A549 (cell line): Measurements from ENCODE around the gene PLEKHN1. TPM values are rescaled to one million over a fixed set of nuclear protein-coding genes. Genes with fewer than 3 reads are reported as not detected.

Experiments used
- ATAC-seq, 2 experiments: fragments of 200-7000 bp in 1 of 2; fragments of >200 bp in 1 of 2; cut with Nextera tagmentation in 1 of 2; cut with Tn5 transposase in 1 of 2; 3 replicates each; pipeline versions ENCODE4 v1.8.0 to v1.9.1; 2018 to 2020; ENCODE audit warnings: mild to moderate bottlenecking in 1 of 2, moderate library complexity in 1 of 2
- CTCF ChIA-PET: fragments of 300-600 bp; sonication (Branson Sonifier 250); formaldehyde crosslinking; extraction: SDS; loops from one replicate; lab custom pipeline; 2021; ENCODE audit warnings: antibody characterized with exemption, inconsistent platforms; lab: Yijun Ruan, JAX
- POLR2A ChIA-PET: fragments of 350-600 bp; formaldehyde crosslinking; extraction: SDS; loops from one replicate; lab custom pipeline; 2021; ENCODE audit warnings: antibody characterized with exemption, inconsistent platforms; lab: Yijun Ruan, JAX
- DNase-seq, 2 experiments: peaks; one replicate each; pipeline versions ENCODE4 v3.0.0 to v3.0.0-alpha.2; 2011 to 2016; ENCODE audit warnings: low read depth in 1 of 2, low spot score in 1 of 2
- FAIRE-seq: peaks from 2 replicates; lab custom pipeline; 2011; peaks lifted over from hg19 to GRCh38; lab: Jason Lieb, UNC
- H3K27ac ChIP-seq, 2 experiments: fragments of >200 bp; sonication (Bioruptor Twin); formaldehyde crosslinking; 3 replicates each; pipeline ENCODE4 v1.5.1; 2016 to 2017
- H3K4me1 ChIP-seq: fragments of >200 bp; sonication (Bioruptor Twin); formaldehyde crosslinking; 3 replicates; pipeline ENCODE4 v1.6.1; 2016
- H3K4me2 ChIP-seq: fragments of >200 bp; sonication (Bioruptor Twin); formaldehyde crosslinking; 3 replicates; pipeline ENCODE4 v1.6.1; 2016
- H3K4me3 ChIP-seq: fragments of >200 bp; sonication (Bioruptor Twin); formaldehyde crosslinking; 3 replicates; pipeline ENCODE4 v1.5.1; 2016
- H3K9me3 ChIP-seq: fragments of >200 bp; sonication (Bioruptor Twin); formaldehyde crosslinking; 3 replicates; pipeline ENCODE4 v1.6.1; 2016
- CEBPB ChIP-seq, 2 experiments: fragments of >200 bp in 1 of 2; sonication (Bioruptor Twin) in 1 of 2; formaldehyde crosslinking in 1 of 2; IDR thresholded peaks; 2 replicates each; pipeline ENCODE4 v1.6.1; 2012 to 2016
- CHD4 ChIP-seq: fragments of 200-600 bp; sonication (generic); IDR thresholded peaks from 2 replicates; pipeline ENCODE4 v1.6.1; 2016; ENCODE audit warnings: antibody characterized with exemption, mild to moderate bottlenecking, borderline replicate concordance
- ESRRA ChIP-seq: fragments of 150-350 bp; IDR thresholded peaks from 2 replicates; pipeline ENCODE4 v1.6.1; 2014; ENCODE audit warnings: mild to moderate bottlenecking, low read length, borderline replicate concordance
- GATA3 ChIP-seq: IDR thresholded peaks from 2 replicates; pipeline ENCODE4 v1.6.1; 2012; ENCODE audit warnings: borderline replicate concordance
- HEYL ChIP-seq: fragments of 250-450 bp; sonication (Bioruptor Pico); IDR thresholded peaks from 2 replicates; pipeline ENCODE4 v1.8.0; 2021; ENCODE audit warnings: mild to moderate bottlenecking, moderate library complexity
- HOXB13 ChIP-seq: fragments of 250-450 bp; sonication (Bioruptor Pico); IDR thresholded peaks from 2 replicates; pipeline ENCODE4 v1.5.0; 2020; ENCODE audit warnings: low read depth, mild to moderate bottlenecking, moderate library complexity
- JUN ChIP-seq, 2 experiments: fragments of >200 bp; sonication (Bioruptor Twin); formaldehyde crosslinking; IDR thresholded peaks; 2 replicates in 1 of 2; 3 replicates in 1 of 2; pipeline ENCODE4 v1.6.1; 2016 to 2017
- KDM5A ChIP-seq: fragments of 200-600 bp; sonication (generic); IDR thresholded peaks from 2 replicates; pipeline ENCODE4 v1.6.1; 2016; ENCODE audit warnings: antibody characterized with exemption, mild to moderate bottlenecking
- MAX ChIP-seq: IDR thresholded peaks from 2 replicates; pipeline ENCODE4 v1.6.1; 2012
- MAZ ChIP-seq: fragments of 150-350 bp; IDR thresholded peaks from 2 replicates; pipeline ENCODE4 v1.6.1; 2014; ENCODE audit warnings: antibody characterized with exemption, low read depth, low read length, borderline replicate concordance
- NPAS2 ChIP-seq: fragments of 250-450 bp; sonication (Bioruptor Pico); IDR thresholded peaks from 2 replicates; pipeline ENCODE4 v1.8.0; 2022; ENCODE audit warnings: mild to moderate bottlenecking, moderate library complexity, borderline replicate concordance
- NR3C1 ChIP-seq: fragments of >200 bp; sonication (Bioruptor Twin); formaldehyde crosslinking; IDR thresholded peaks from 3 replicates; pipeline ENCODE4 v1.6.1; 2017
- POLR2A ChIP-seq: IDR thresholded peaks from 2 replicates; pipeline ENCODE4 v1.6.1; 2012; ENCODE audit warnings: mild to moderate bottlenecking, low read length
- REST ChIP-seq: fragments of 200-600 bp; sonication (generic); IDR thresholded peaks from 2 replicates; pipeline ENCODE4 v1.6.1; 2016; ENCODE audit warnings: antibody characterized with exemption, mild to moderate bottlenecking, moderate library complexity
- RFX5 ChIP-seq: fragments of 450-650 bp; IDR thresholded peaks from 2 replicates; pipeline ENCODE4 v1.7.1; 2014; ENCODE audit warnings: antibody characterized with exemption, mild to moderate bottlenecking, moderate library complexity
- TP53 ChIP-seq: fragments of 250-450 bp; sonication (Bioruptor Pico); IDR thresholded peaks from 2 replicates; pipeline ENCODE4 v1.5.0; 2021; ENCODE audit warnings: mild to moderate bottlenecking, moderate library complexity
- USF2 ChIP-seq: fragments of 450-650 bp; IDR thresholded peaks from 2 replicates; pipeline ENCODE4 v1.6.1; 2014; ENCODE audit warnings: antibody characterized with exemption
- ZFP36 ChIP-seq: fragments of 450-650 bp; IDR thresholded peaks from 2 replicates; pipeline ENCODE4 v1.6.1; 2014; ENCODE audit warnings: borderline replicate concordance; ENCODE audit not compliant: partially characterized antibody
- ZNF302 ChIP-seq: fragments of 250-450 bp; sonication (Bioruptor Pico); IDR thresholded peaks from 2 replicates; pipeline ENCODE4 v1.9.0; 2021; ENCODE audit warnings: inconsistent platforms, mild to moderate bottlenecking, moderate library complexity
- WGBS: methylation state at CpG from one replicate; pipeline ENCODE4 v1.1.6; 2017; ENCODE audit errors: missing lambda C conversion rate; 5-methylcytosine and 5-hydroxymethylcytosine counted together
- polyA plus RNA-seq, 4 experiments: library from polyadenylated mRNA; depleted of rRNA in 3 of 4; stranded (reverse); fragments of >200 nt; fragmentation: RNase III in 1 of 4; extraction: RNeasy Plus Mini Kit Qiagen cat#74134 plus additional on column Dnase treatment in 1 of 4; gene quantifications; 2 replicates in 3 of 4; 3 replicates in 1 of 4; pipeline ENCODE4 v1.2.3, GENCODE V29; 2011 to 2017
- TF ChIP-seq, protein P1 (sequence below): fragments of 150-350 bp; IDR thresholded peaks from 2 replicates; pipeline ENCODE4 v1.6.1; 2014; ENCODE audit warnings: low read depth, mild to moderate bottlenecking, low read length
- TF ChIP-seq, protein P2 (sequence below): fragments of 250-450 bp; sonication (Bioruptor Pico); IDR thresholded peaks from 2 replicates; pipeline ENCODE4 v1.5.0; 2020; ENCODE audit warnings: low read depth, mild to moderate bottlenecking, moderate library complexity
- TF ChIP-seq, protein P3 (sequence below): fragments of >200 bp; sonication (Bioruptor Twin); formaldehyde crosslinking; IDR thresholded peaks from 3 replicates; pipeline ENCODE4 v1.6.1; 2016
- TF ChIP-seq, protein P4 (sequence below): fragments of >200 bp; sonication (Bioruptor Twin); formaldehyde crosslinking; IDR thresholded peaks from 3 replicates; pipeline ENCODE4 v1.5.1; 2016

The PLEKHN1 gene
- polyA plus RNA-seq, 2 of the 4 experiments (the other 2 are of a cell fraction): 0.75 to 3.2 TPM

DNA sequence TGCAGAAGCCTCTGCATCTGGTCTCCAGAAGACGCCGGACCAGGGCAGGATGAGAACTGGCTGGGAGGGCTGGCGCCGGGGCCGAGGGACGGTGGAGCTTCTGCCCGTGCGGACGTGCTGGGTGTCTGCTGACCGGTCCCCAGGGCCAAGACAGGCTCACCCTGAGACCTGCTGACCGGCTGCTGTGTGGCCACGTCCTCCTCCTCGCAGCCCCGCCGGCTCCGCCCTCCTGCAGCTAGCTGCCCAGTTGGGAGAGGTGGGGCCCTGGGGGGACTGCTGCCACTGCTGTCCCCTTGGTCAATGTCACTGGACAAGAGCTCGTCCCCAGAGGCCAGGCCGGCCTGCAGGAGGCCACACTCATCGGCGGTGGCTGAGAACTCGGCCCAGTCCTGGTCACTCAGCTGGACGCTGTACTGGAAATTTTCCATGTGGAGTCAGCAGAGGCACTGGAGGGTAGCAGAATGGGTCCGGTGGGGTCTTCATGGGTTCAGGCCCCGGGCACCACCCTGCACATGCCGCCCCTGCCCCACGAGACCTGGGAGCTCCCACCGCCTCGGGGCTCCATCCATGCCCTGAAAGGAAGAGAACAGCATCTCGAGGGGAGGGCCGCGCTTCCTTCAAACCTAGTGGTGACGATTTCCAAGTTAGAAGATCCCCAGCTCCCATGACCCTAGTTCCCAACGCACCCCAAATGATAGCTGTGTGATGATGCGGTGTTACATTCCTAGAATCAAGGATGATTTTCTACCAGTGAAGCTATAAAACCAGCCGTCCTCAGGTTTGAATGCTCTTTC is 14.5 kb downstream of the PLEKHN1 start:
- 85% methylated on average over 20 of the region's 35 CpGs for WGBS
- DNase-seq (no peak), FAIRE-seq (no peak), ATAC-seq (no peak)
- H3K4me1 ChIP-seq: peaks cover 1% of the 10 kb centered on the region; the same call in 1 of the 3 replicates
- no peak for TF ChIP-seq USF2
- TF ChIP-seq NPAS2 (CRISPR knock-in tag): no peak
- TF ChIP-seq KDM5A: no peak
- TF ChIP-seq TP53 (CRISPR knock-in tag): no peak
- no peak for TF ChIP-seq JUN (IDR thresholded peaks at IDR 0.05)
- TF ChIP-seq MAX: no peak
- TF ChIP-seq, protein P1, sequence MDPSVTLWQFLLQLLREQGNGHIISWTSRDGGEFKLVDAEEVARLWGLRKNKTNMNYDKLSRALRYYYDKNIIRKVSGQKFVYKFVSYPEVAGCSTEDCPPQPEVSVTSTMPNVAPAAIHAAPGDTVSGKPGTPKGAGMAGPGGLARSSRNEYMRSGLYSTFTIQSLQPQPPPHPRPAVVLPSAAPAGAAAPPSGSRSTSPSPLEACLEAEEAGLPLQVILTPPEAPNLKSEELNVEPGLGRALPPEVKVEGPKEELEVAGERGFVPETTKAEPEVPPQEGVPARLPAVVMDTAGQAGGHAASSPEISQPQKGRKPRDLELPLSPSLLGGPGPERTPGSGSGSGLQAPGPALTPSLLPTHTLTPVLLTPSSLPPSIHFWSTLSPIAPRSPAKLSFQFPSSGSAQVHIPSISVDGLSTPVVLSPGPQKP: no peak
- no peak for TF ChIP-seq HOXB13 (CRISPR knock-in tag)
- TF ChIP-seq, protein P2, sequence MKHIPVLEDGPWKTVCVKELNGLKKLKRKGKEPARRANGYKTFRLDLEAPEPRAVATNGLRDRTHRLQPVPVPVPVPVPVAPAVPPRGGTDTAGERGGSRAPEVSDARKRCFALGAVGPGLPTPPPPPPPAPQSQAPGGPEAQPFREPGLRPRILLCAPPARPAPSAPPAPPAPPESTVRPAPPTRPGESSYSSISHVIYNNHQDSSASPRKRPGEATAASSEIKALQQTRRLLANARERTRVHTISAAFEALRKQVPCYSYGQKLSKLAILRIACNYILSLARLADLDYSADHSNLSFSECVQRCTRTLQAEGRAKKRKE (CRISPR knock-in tag): no peak
- no peak for TF ChIP-seq ESRRA
- TF ChIP-seq, protein P3, sequence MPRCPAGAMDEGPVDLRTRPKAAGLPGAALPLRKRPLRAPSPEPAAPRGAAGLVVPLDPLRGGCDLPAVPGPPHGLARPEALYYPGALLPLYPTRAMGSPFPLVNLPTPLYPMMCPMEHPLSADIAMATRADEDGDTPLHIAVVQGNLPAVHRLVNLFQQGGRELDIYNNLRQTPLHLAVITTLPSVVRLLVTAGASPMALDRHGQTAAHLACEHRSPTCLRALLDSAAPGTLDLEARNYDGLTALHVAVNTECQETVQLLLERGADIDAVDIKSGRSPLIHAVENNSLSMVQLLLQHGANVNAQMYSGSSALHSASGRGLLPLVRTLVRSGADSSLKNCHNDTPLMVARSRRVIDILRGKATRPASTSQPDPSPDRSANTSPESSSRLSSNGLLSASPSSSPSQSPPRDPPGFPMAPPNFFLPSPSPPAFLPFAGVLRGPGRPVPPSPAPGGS: no peak
- no peak for TF ChIP-seq RFX5
- CTCF ChIA-PET: interaction anchor here (1.0 to 7.6 kb wide), 8 partner anchors 9 to 325 kb away, joined by 3 to 126 read pairs (median 10); no protein-coding TSS in a partner anchor
- H3K4me3 ChIP-seq: no peak overlapping the region
- no peak overlapping the region for H3K27ac ChIP-seq
- no peaks in the 10 kb centered on the region for H3K9me3 ChIP-seq
- H3K4me2 ChIP-seq: no peak overlapping the region
- POLR2A ChIA-PET: no interaction called here

- no peak overlapping the region for H3K4me3 ChIP-seq
- 100% methylated on average over 2 of the region's 21 CpGs for WGBS
- no peak overlapping the region for H3K27ac ChIP-seq
- ATAC-seq: no peak
- TF ChIP-seq, protein P4, sequence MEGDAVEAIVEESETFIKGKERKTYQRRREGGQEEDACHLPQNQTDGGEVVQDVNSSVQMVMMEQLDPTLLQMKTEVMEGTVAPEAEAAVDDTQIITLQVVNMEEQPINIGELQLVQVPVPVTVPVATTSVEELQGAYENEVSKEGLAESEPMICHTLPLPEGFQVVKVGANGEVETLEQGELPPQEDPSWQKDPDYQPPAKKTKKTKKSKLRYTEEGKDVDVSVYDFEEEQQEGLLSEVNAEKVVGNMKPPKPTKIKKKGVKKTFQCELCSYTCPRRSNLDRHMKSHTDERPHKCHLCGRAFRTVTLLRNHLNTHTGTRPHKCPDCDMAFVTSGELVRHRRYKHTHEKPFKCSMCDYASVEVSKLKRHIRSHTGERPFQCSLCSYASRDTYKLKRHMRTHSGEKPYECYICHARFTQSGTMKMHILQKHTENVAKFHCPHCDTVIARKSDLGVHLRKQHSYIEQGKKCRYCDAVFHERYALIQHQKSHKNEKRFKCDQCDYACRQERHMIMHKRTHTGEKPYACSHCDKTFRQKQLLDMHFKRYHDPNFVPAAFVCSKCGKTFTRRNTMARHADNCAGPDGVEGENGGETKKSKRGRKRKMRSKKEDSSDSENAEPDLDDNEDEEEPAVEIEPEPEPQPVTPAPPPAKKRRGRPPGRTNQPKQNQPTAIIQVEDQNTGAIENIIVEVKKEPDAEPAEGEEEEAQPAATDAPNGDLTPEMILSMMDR: no peak
- TF ChIP-seq KDM5A: no peak
- TF ChIP-seq, protein P1: no peak
- TF ChIP-seq HEYL (CRISPR knock-in tag): no peak
- TF ChIP-seq NR3C1: no peak
- TF ChIP-seq ZFP36: no peak
- TF ChIP-seq MAZ: no peak
- no peak for TF ChIP-seq ESRRA
- no peak for TF ChIP-seq REST
- no peak for TF ChIP-seq CHD4
- no peak for TF ChIP-seq JUN (IDR thresholded peaks at IDR 0.05)
- TF ChIP-seq MAX: no peak
- TF ChIP-seq POLR2A: no peak
- no peak for TF ChIP-seq CEBPB (IDR thresholded peaks at IDR 0.05)
- TF ChIP-seq ZNF302 (CRISPR knock-in tag): no peak
- no peak for TF ChIP-seq GATA3
- TF ChIP-seq, all 56 proteins: peak for 0
- Histone ChIP-seq H3K4me2 (no peak overlapping the region), H3K9me3 (no peaks in the 10 kb centered on the region), H3K4me1 (no peaks in the 10 kb centered on the region)
- no peak for DNase-seq
- ChIA-PET CTCF (interaction anchor here (1.0 to 7.6 kb wide), 8 partner anchors 8 to 324 kb away, joined by 3 to 126 read pairs (median 10); no protein-coding TSS in a partner anchor), POLR2A (no interaction called here)
- no peak for FAIRE-seq
These were observed 15.2 kb downstream of the PLEKHN1 start for GRCh38 chr1:981491-981954.
